ENCODE results near the gene PDGFA. TPM values are rescaled to one million over a fixed set of nuclear protein-coding genes. Genes with fewer than 3 reads are reported as not detected.

The PDGFA gene
- total RNA-seq, 1 donor from 2014 or later: 26.0 TPM

DNA sequence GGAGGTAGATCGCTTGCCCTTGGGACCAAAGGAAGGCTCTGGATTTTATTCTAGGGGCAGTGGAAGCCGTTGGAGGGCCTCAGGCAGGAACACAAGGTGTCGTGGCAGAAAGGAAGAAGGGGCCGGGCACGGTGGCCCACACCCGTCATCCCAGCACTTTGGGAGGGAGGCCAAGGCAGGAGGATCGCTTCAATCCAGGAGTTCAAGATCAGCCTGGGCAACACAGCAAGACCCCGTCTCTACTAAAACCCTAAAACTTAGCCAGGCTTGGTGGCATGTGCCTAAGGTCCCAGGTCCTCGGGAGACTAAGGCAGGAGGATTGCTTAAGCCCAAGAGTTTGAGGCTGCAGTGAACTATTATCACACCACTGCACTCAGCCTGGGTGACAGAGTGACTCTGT lies 5.2 kb upstream of the PDGFA start:
- no peak for DNase-seq
- TF ChIP-seq, protein P1, sequence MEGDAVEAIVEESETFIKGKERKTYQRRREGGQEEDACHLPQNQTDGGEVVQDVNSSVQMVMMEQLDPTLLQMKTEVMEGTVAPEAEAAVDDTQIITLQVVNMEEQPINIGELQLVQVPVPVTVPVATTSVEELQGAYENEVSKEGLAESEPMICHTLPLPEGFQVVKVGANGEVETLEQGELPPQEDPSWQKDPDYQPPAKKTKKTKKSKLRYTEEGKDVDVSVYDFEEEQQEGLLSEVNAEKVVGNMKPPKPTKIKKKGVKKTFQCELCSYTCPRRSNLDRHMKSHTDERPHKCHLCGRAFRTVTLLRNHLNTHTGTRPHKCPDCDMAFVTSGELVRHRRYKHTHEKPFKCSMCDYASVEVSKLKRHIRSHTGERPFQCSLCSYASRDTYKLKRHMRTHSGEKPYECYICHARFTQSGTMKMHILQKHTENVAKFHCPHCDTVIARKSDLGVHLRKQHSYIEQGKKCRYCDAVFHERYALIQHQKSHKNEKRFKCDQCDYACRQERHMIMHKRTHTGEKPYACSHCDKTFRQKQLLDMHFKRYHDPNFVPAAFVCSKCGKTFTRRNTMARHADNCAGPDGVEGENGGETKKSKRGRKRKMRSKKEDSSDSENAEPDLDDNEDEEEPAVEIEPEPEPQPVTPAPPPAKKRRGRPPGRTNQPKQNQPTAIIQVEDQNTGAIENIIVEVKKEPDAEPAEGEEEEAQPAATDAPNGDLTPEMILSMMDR (IDR thresholded peaks at IDR 0.05; ENCODE audit: borderline replicate concordance): no peak
- Histone ChIP-seq H3K27me3 (ENCODE audit: low read depth) (peaks cover 46% of the 10 kb centered on the region), H3K9me3 (replicated peaks) (peaks cover 12% of the 10 kb centered on the region), H3K27ac (replicated peaks) (peak overlapping the region; percentile 90), H3K4me1 (peaks cover 56% of the 10 kb centered on the region), H3K36me3 (peaks cover 4% of the 10 kb centered on the region), H3K4me3 (no peak overlapping the region)
- intact Hi-C loops (cut with micrococcal nuclease): no loop called here

DNA sequence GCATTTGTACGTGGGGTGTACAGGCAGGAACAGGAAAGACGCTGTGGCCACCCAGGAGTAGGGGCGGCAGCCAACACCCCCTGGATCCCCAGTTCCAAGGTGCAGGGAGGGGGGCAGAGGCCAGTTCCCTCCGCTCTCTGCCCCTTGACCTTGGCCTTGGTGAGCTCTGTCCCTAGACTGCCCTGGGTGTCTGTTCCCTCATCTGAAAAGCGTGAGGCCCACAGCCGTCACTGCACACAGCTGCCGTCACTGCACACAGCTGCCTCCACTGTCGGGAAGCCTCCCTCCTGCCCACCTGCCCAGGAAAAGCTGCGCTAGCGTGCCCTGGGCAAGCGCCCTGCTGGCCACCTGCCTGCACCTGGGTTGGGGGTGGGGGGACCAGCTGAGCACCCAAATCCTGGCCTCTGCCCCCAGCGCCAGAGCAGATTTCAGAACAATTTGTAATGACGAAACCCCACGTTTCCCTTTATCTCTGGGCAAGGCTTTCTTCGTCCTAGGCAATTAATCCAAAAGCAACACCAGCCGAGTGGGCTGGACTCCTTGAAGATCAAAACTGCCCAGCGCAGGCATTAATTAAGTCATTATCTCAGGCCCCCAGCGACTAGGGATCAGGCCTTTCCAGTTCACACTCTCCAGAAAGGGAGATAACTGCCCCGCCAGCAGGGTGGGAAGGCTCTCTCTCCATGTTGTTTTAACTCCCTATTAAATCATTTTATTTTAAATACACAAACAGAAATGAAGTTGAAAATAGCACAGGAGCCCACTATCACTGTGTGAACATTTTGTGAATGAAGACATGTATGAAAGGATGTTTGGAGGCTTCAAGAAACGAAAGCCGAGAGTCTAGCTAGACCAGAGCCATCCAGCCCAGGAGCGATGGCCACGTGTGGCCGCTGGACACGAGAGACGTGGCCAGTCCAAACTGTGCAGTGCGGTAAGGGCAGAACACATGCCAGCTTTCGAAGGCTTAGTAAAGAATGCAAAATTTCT lies 4.0 kb upstream of the PDGFA start:
- intact Hi-C loops (cut with micrococcal nuclease): no loop called here
- peak overlapping the region; percentile 90 for H3K27ac ChIP-seq (replicated peaks)

DNA sequence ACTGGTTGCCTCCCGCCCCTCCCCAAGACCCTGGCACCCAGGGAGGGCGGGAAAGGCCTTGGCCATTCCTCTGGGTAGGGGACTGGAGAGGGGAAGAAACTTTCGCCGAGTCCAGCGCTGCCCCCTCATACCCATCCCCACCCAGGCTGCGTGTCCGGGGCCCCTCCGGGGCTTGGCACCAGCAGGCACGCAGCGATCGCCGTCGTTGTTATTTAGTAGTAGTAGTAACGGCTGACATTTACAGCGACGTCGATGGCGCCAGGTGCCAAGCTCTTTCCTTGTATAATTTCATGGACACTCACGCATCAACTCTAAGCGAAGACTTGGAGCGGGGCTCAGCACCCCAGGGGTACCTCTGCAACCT lies 3.3 kb upstream of the PDGFA start:
- TF ChIP-seq, protein P1 (IDR thresholded peaks at IDR 0.05; ENCODE audit: borderline replicate concordance): no peak
- peak overlapping the region; percentile 93 for H3K4me3 ChIP-seq
- intact Hi-C loops (cut with micrococcal nuclease): no loop called here
- no peak for DNase-seq
- peak overlapping the region; percentile 90 for H3K27ac ChIP-seq (replicated peaks)
- H3K9me3 ChIP-seq (replicated peaks): peaks cover 12% of the 10 kb centered on the region
- peaks cover 69% of the 10 kb centered on the region for H3K4me1 ChIP-seq
- H3K36me3 ChIP-seq: peaks cover 4% of the 10 kb centered on the region
- H3K27me3 ChIP-seq (ENCODE audit: low read depth): peaks cover 51% of the 10 kb centered on the region

More for the DNA sequence above, 4.0 kb upstream of the PDGFA start:
- peak overlapping the region; percentile 93 for H3K4me3 ChIP-seq
- H3K36me3 ChIP-seq: peaks cover 4% of the 10 kb centered on the region
- H3K4me1 ChIP-seq: peaks cover 62% of the 10 kb centered on the region
- peaks cover 12% of the 10 kb centered on the region for H3K9me3 ChIP-seq (replicated peaks)
- H3K27me3 ChIP-seq (ENCODE audit: low read depth): peaks cover 45% of the 10 kb centered on the region
- no peak for DNase-seq
- TF ChIP-seq, protein P1 (IDR thresholded peaks at IDR 0.05; ENCODE audit: borderline replicate concordance): no peak

DNA sequence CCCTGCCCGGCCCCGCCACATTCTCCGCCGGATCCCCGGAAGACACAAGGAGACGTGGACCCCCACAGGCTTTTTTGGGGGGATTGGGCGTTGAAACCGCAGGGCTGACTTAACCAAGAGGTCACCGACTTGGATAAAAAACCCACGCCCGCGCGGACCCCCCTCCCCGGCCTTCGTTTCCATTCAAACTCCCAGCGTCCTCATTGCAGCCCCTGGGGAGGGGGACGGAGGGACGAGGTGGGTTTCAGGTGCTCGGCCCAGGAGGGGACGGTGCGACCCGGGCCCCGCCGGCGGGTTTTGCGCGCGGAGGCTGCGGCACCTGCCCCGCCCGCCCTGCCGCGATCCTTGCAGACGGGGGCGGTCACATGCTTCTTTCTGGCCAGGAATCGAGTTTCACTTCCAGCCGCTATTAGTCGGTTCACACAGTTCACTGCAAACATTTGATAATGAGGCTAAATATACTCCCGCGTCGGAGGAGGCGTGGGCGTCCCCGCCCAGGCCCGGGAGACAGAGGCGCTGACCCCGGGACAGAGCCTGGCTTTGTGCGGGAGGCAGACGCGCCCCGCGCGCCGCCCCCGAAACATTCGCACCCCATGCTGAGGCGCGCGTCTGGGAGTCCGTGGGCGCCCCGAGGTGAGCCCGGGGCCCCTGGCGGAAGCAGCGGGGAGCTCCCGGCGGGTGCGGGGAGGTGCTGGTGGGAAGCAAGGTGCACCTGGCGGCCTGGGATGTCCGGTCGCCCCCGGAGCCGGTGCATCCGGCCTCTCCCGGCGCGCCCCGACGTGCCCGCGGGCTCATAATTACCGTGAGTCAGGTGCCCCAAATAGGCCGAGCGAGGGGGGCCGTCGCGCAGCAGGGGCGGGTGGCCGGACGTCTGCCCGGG lies 2.7 kb upstream of the PDGFA start:
- H3K4me1 ChIP-seq: peaks cover 74% of the 10 kb centered on the region
- H3K4me3 ChIP-seq: peak overlapping the region; percentile 93
- H3K9me3 ChIP-seq (replicated peaks): peaks cover 6% of the 10 kb centered on the region
- peaks cover 4% of the 10 kb centered on the region for H3K36me3 ChIP-seq
- intact Hi-C loops (cut with micrococcal nuclease): no loop called here
- DNase-seq: peak; percentile 70
- TF ChIP-seq, protein P1 (IDR thresholded peaks at IDR 0.05; ENCODE audit: borderline replicate concordance): no peak
- H3K27ac ChIP-seq (replicated peaks): peak overlapping the region; percentile 90
- peaks cover 55% of the 10 kb centered on the region for H3K27me3 ChIP-seq (ENCODE audit: low read depth)
